Right ventricle myocardium inferior (tissue), 1 donor: ENCODE data around the gene ARPP19. TPM values are rescaled to one million over a fixed set of nuclear protein-coding genes. Genes with fewer than 3 reads are reported as not detected.
"Not testable (repeated sequence)": the region's sequence is repeated elsewhere in the genome, so short reads cannot be mapped to it uniquely, and the experiment has no call there.

Source experiments
- ATAC-seq: fragments of 200-7000 bp; cut with Tn5 transposase; one replicate; pipeline ENCODE4 v1.9.1; 2020; ENCODE audit warnings: mild to moderate bottlenecking, moderate library complexity
- DNase-seq: peaks from one replicate; pipeline ENCODE4 v3.0.0; 2021; ENCODE audit errors: missing footprints
- intact Hi-C: fragments of 100-400 bp; cut with DNase I; formaldehyde crosslinking; loops from one replicate; pipeline ENCODE4 v1.11.0; 2022
- total RNA-seq: library from RNA; stranded (reverse); fragmentation: NEBNext Ultra II Directional; extraction: Animal tissue kit (Norgen Biotek cat#: 25700); gene quantifications from one replicate; pipeline ENCODE4 v1.2.1, GENCODE V29; 2021
- donor health status: DM: no; HTN: yes; CAD: no; lungs with severe emphysema.

Gene ARPP19
- total RNA-seq, 1 donor from 2014 or later = 155 TPM

GRCh38 chr15:52556524-52557273 lies 12.1 kb downstream of the ARPP19 start:
- no peak for DNase-seq
- no peak for ATAC-seq
- intact Hi-C loops = no loop called here

- intact Hi-C loops = no loop called here
- DNase-seq (peak; percentile 44), ATAC-seq (no peak)
Measured at GRCh38 chr15:52552303-52552702, 16.5 kb downstream of the ARPP19 start.

- ATAC-seq = peak; percentile 46
- peak; percentile 62 for DNase-seq
Measured at GRCh38 chr15:52551762-52552161, 17.1 kb downstream of the ARPP19 start.

GRCh38 chr15:52551186-52551585 lies 17.6 kb downstream of the ARPP19 start:
- intact Hi-C loops, ATAC-seq, DNase-seq: not testable (repeated sequence)

More at GRCh38 chr15:52551762-52552161, 17.1 kb downstream of the ARPP19 start:
- intact Hi-C loops = no loop called here

GRCh38 chr15:52546031-52546751 lies 22.6 kb downstream of the ARPP19 start:
- no peak for ATAC-seq
- intact Hi-C loops = no loop called here

GRCh38 chr15:52540374-52541012 lies 28.3 kb downstream of the ARPP19 start:
- DNase-seq (no peak), ATAC-seq (no peak)
- intact Hi-C loops = no loop called here

More at GRCh38 chr15:52546031-52546751, 22.6 kb downstream of the ARPP19 start:
- DNase-seq = no peak

GRCh38 chr15:52537459-52537858 lies 31.4 kb downstream of the ARPP19 start:
- DNase-seq (no peak), ATAC-seq (no peak)
- intact Hi-C loops = no loop called here

GRCh38 chr15:52532427-52532826 lies 36.4 kb downstream of the ARPP19 start:
- DNase-seq (no peak), ATAC-seq (no peak)
- intact Hi-C loops = no loop called here

GRCh38 chr15:52529940-52530339 lies 38.9 kb downstream of the ARPP19 start:
- no peak for DNase-seq
- intact Hi-C loops = loop anchor here (5.0 to 10.0 kb wide), 5 partner anchors 37 to 273 kb away; partner anchors contain the start of gene ARPP19
- no peak for ATAC-seq

GRCh38 chr15:52529341-52529924 lies 39.4 kb downstream of the ARPP19 start:
- intact Hi-C loops = loop anchor here (5.0 to 10.0 kb wide), 5 partner anchors 38 to 272 kb away; partner anchors contain the start of gene ARPP19

GRCh38 chr15:52528564-52529340 lies 40.1 kb downstream of the ARPP19 start, which contains the start of gene MYO5A:
TSS of gene MYO5A (minus strand) at chr15:52528880. CDS start at chr15:52528806, 74 bp downstream.
- ATAC-seq (peak; percentile 94), DNase-seq (peak; percentile 89)
- intact Hi-C loops = loop anchor here (5.0 to 10.0 kb wide), 5 partner anchors 39 to 271 kb away; partner anchors contain the start of gene ARPP19

More at GRCh38 chr15:52529341-52529924, 39.4 kb downstream of the ARPP19 start:
- DNase-seq (no peak), ATAC-seq (no peak)

- DNase-seq (no peak), ATAC-seq (peak; percentile 13)
- intact Hi-C loops = loop anchor here (5.0 to 10.0 kb wide), 5 partner anchors 39 to 271 kb away; partner anchors contain the start of gene ARPP19
Measured at GRCh38 chr15:52527911-52528563, 40.8 kb downstream of the ARPP19 start.

GRCh38 chr15:52527196-52527910 lies 41.5 kb downstream of the ARPP19 start:
- intact Hi-C loops = loop anchor here (5.0 to 10.0 kb wide), 5 partner anchors 40 to 270 kb away; partner anchors contain the start of gene ARPP19
- ATAC-seq = no peak
- no peak for DNase-seq

GRCh38 chr15:52524223-52525136 lies 44.4 kb downstream of the ARPP19 start:
- intact Hi-C loops = loop anchor here (5.0 to 10.0 kb wide), 5 partner anchors 43 to 267 kb away; partner anchors contain the start of gene ARPP19
- ATAC-seq = no peak

GRCh38 chr15:52523647-52524046 lies 45.2 kb downstream of the ARPP19 start:
- ATAC-seq = no peak
- intact Hi-C loops = loop anchor here (10.0 kb wide), 2 partner anchors 109 to 211 kb away; no protein-coding TSS in a partner anchor
- DNase-seq = no peak

More at GRCh38 chr15:52524223-52525136, 44.4 kb downstream of the ARPP19 start:
- DNase-seq = no peak
